Amniotic epithelial cell (primary cell): ENCODE results near the gene DUSP16.
A peak's percentile ranks its signal among the peaks of the same experiment; 100 is the strongest.

Experiments
- DNase-seq: peaks from one replicate; pipeline ENCODE4 v3.0.0-alpha.2; 2010; ENCODE audit warnings: low read depth

DUSP16 gene

GRCh38 chr12:12467688-12468261 lies 94.9 kb downstream of the DUSP16 start:
- no peak for DNase-seq

GRCh38 chr12:12467264-12467663 lies 95.4 kb downstream of the DUSP16 start:
- no peak for DNase-seq

GRCh38 chr12:12466157-12466556 lies 96.5 kb downstream of the DUSP16 start:
- no peak for DNase-seq

- no peak for DNase-seq
Observed at GRCh38 chr12:12465522-12465921, 97.1 kb downstream of the DUSP16 start.

GRCh38 chr12:12461923-12462315 lies 100.7 kb downstream of the DUSP16 start:
- no peak for DNase-seq

- no peak for DNase-seq
Observed at GRCh38 chr12:12460935-12461922, 101.4 kb downstream of the DUSP16 start.

GRCh38 chr12:12456637-12457036 lies 106.0 kb downstream of the DUSP16 start:
- DNase-seq = peak; percentile 51

- no peak for DNase-seq
Observed at GRCh38 chr12:12454315-12454714, 108.3 kb downstream of the DUSP16 start.

GRCh38 chr12:12453635-12454034 lies 109.0 kb downstream of the DUSP16 start:
- DNase-seq = no peak

- DNase-seq = no peak
Observed at GRCh38 chr12:12452326-12452902, 110.2 kb downstream of the DUSP16 start.

- no peak for DNase-seq
Observed at GRCh38 chr12:12451098-12451497, 111.6 kb downstream of the DUSP16 start.

- DNase-seq = no peak
Observed at GRCh38 chr12:12450043-12450471, 112.6 kb downstream of the DUSP16 start.

GRCh38 chr12:12449533-12450025 lies 113.1 kb downstream of the DUSP16 start:
- DNase-seq = peak; percentile 62

GRCh38 chr12:12447837-12448236 lies 114.8 kb downstream of the DUSP16 start:
- no peak for DNase-seq

GRCh38 chr12:12447236-12447635 lies 115.4 kb downstream of the DUSP16 start:
- DNase-seq = no peak

GRCh38 chr12:12446786-12447185 lies 115.9 kb downstream of the DUSP16 start:
- no peak for DNase-seq

GRCh38 chr12:12445882-12446181 lies 116.8 kb downstream of the DUSP16 start:
- DNase-seq = no peak

- no peak for DNase-seq
Observed at GRCh38 chr12:12445165-12445881, 117.3 kb downstream of the DUSP16 start.

- DNase-seq = no peak
Observed at GRCh38 chr12:12443431-12443878, 119.2 kb downstream of the DUSP16 start.

GRCh38 chr12:12442548-12443071 lies 120.1 kb downstream of the DUSP16 start:
- peak; percentile 63 for DNase-seq

- peak; percentile 63 for DNase-seq
Observed at GRCh38 chr12:12441843-12442461, 120.7 kb downstream of the DUSP16 start.

GRCh38 chr12:12441429-12441807 lies 121.2 kb downstream of the DUSP16 start:
- no peak for DNase-seq
